Mononuclear cell (primary cell): ENCODE data around the gene FBXL16. TPM values are rescaled to one million over a fixed set of nuclear protein-coding genes. Genes with fewer than 3 reads are reported as not detected.
"Not testable (repeated sequence)": the region's sequence is repeated elsewhere in the genome, so short reads cannot be mapped to it uniquely, and the experiment has no call there.

ENCODE experiments used
- H3K27me3 ChIP-seq: 2 replicates; pipeline ENCODE4 v1.6.0; 2011; ENCODE audit warnings: low read length, control low read depth; ENCODE audit not compliant: insufficient read depth
- H3K4me1 ChIP-seq: 2 replicates; pipeline ENCODE4 v1.5.1; 2011; ENCODE audit warnings: mild to moderate bottlenecking, low read length, control low read depth; ENCODE audit not compliant: insufficient read depth
- H3K4me3 ChIP-seq: 2 replicates; pipeline ENCODE4 v1.5.1; 2011; ENCODE audit warnings: mild to moderate bottlenecking, low read length, moderate library complexity
- H3K9me3 ChIP-seq: 2 replicates; pipeline ENCODE4 v1.5.1; 2011; ENCODE audit warnings: low read depth, mild to moderate bottlenecking, control low read depth, low read length
- total RNA-seq: library from RNA; depleted of rRNA; stranded (reverse); fragments of >200 nt; gene quantifications from one replicate; pipeline ENCODE4 v1.2.3, GENCODE V29; 2012

Gene FBXL16
- total RNA-seq, 1 donor = 1.7 TPM

- Histone ChIP-seq H3K4me3 (no peak overlapping the region), H3K9me3 (no peaks in the 10 kb centered on the region), H3K4me1 (peaks cover 26% of the 10 kb centered on the region), H3K27me3 (peaks cover 33% of the 10 kb centered on the region)
Observed at GRCh38 chr16:698911-699671, 6.5 kb downstream of the FBXL16 start.

GRCh38 chr16:695355-696089, 10.1 kb downstream of the FBXL16 start:
- Histone ChIP-seq H3K27me3 (peaks cover 31% of the 10 kb centered on the region), H3K4me3 (peak overlapping the region; percentile 23), H3K9me3 (no peaks in the 10 kb centered on the region), H3K4me1 (peaks cover 29% of the 10 kb centered on the region)

- H3K4me3 ChIP-seq = peak overlapping the region; percentile 23
- H3K9me3 ChIP-seq = no peaks in the 10 kb centered on the region
- H3K4me1 ChIP-seq = peaks cover 25% of the 10 kb centered on the region
- H3K27me3 ChIP-seq = peaks cover 28% of the 10 kb centered on the region
Observed at GRCh38 chr16:694863-695354, 10.7 kb downstream of the FBXL16 start.

- Histone ChIP-seq H3K4me3 (peak overlapping the region; percentile 23), H3K4me1 (peaks cover 29% of the 10 kb centered on the region), H3K9me3 (no peaks in the 10 kb centered on the region), H3K27me3 (peaks cover 26% of the 10 kb centered on the region)
Observed at GRCh38 chr16:694187-694862, 11.3 kb downstream of the FBXL16 start.

- Histone ChIP-seq H3K4me1 (peaks cover 34% of the 10 kb centered on the region), H3K4me3 (no peak overlapping the region), H3K27me3 (peaks cover 26% of the 10 kb centered on the region), H3K9me3 (no peaks in the 10 kb centered on the region)
Observed at GRCh38 chr16:693766-694165, 11.8 kb downstream of the FBXL16 start.

GRCh38 chr16:693364-693763, 12.2 kb downstream of the FBXL16 start:
- Histone ChIP-seq H3K4me1 (peaks cover 36% of the 10 kb centered on the region), H3K4me3 (no peak overlapping the region), H3K9me3 (no peaks in the 10 kb centered on the region), H3K27me3 (peaks cover 26% of the 10 kb centered on the region)

GRCh38 chr16:692356-693108, 13.1 kb downstream of the FBXL16 start:
- H3K4me3 ChIP-seq = no peak overlapping the region
- peaks cover 26% of the 10 kb centered on the region for H3K27me3 ChIP-seq
- H3K4me1 ChIP-seq = peaks cover 36% of the 10 kb centered on the region
- no peaks in the 10 kb centered on the region for H3K9me3 ChIP-seq

- not testable (repeated sequence) for H3K4me3 ChIP-seq, H3K9me3 ChIP-seq
- peaks cover 24% of the 10 kb centered on the region for H3K27me3 ChIP-seq
- peaks cover 35% of the 10 kb centered on the region for H3K4me1 ChIP-seq
Observed at GRCh38 chr16:691242-691641, 14.4 kb downstream of the FBXL16 start.

- H3K4me1 ChIP-seq = peaks cover 31% of the 10 kb centered on the region
- no peaks in the 10 kb centered on the region for H3K9me3 ChIP-seq
- peaks cover 14% of the 10 kb centered on the region for H3K27me3 ChIP-seq
- H3K4me3 ChIP-seq = peak overlapping the region; percentile 63
Observed at GRCh38 chr16:689175-689897, 16.3 kb downstream of the FBXL16 start.

- no peaks in the 10 kb centered on the region for H3K9me3 ChIP-seq
- H3K27me3 ChIP-seq = peaks cover 6% of the 10 kb centered on the region
- H3K4me1 ChIP-seq = peaks cover 43% of the 10 kb centered on the region
- H3K4me3 ChIP-seq = no peak overlapping the region
Observed at GRCh38 chr16:687499-687898, 18.1 kb downstream of the FBXL16 start.

- Histone ChIP-seq H3K4me1 (peaks cover 50% of the 10 kb centered on the region), H3K4me3 (no peak overlapping the region), H3K27me3 (no peaks in the 10 kb centered on the region), H3K9me3 (no peaks in the 10 kb centered on the region)
Observed at GRCh38 chr16:686459-687260, 18.9 kb downstream of the FBXL16 start.

GRCh38 chr16:685967-686366, 19.6 kb downstream of the FBXL16 start:
- no peaks in the 10 kb centered on the region for H3K9me3 ChIP-seq
- peaks cover 57% of the 10 kb centered on the region for H3K4me1 ChIP-seq
- H3K27me3 ChIP-seq = no peaks in the 10 kb centered on the region
- no peak overlapping the region for H3K4me3 ChIP-seq

GRCh38 chr16:684961-685696, 20.5 kb downstream of the FBXL16 start:
- H3K4me1 ChIP-seq = peaks cover 57% of the 10 kb centered on the region
- H3K4me3 ChIP-seq = no peak overlapping the region
- no peaks in the 10 kb centered on the region for H3K9me3 ChIP-seq
- H3K27me3 ChIP-seq = no peaks in the 10 kb centered on the region
